CD4-positive, alpha-beta T cell treated with Interleukin-17A for 1 hour (primary cell): Measurements from ENCODE around the gene CD48.
A peak's percentile ranks its signal among the peaks of the same experiment; 100 is the strongest.

ENCODE experiments used
- DNase-seq: peaks from one replicate; pipeline ENCODE4 v3.0.0-alpha.2; 2020

CD48 gene

DNA sequence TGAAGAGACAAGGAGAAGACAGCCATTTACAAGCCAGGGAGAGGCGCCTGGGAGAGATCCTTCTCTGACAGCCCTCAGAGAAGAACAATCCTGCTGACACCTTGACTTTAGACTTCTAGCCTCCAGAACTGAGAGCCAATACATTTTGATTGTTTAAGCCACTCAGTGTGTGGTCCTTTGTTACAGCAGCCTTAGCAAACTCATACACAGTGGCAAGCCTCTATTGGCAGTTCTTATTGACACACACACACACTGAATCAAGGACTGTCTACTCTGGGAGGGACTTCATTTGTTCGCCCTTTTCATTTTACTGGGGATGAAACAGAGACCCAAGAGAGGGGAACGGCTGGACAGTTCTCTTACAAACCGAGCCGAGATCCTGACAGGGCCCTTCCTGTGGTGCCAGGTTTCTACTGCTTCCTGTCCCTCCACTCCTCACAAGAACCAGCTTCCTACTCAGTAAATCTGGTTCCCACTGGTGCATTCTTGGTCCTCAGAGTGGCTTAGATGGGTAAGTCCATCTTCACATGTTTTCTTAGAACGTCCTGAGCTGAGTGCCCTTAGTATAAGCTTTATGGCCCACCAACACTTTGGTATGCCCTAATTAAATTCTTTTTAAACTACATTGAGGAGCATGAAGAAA lies 79.5 kb downstream of the CD48 start:
- DNase-seq = no peak

DNA sequence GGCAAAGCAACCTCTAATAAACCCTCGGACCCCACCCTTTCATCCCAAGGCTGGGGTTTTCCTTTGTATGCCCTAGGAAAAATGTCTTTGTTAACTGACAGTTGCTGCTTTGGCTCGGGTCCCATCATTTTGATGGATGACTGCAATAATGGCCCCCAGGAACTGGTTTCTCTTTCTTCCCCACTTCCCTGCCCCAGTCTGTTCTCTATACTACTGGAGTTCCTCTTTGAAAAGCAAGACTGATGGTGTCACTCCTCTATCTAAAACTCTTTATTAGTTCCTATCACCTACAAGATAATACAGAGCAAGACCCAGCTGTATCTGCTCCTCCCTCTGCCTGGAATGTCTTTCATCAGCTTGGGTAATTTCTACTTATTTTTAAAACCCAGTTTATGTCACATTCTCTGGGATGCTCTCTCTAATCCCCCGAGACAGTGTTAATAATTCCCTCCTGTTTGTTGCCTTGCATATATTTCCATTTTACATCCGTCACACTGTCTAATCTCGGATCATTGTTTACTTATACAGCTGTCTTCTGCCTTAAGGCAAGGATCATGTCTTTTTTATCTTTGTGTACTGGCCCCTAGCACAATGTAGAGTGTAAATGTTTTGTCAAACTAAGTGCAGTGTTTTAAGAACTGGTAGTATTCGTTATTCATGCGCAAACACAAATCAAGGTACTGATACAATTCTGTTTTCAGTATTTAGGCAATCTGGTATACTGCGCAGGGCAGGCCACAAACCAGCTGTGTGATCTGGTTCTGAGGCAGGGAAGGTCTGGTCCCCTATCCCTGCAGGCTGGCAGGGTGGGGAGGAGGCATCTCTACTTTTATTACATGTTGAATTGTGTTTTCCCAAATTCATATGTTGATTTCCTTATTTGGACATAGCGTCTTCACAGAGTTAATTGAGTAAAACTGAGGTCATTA lies 80.8 kb downstream of the CD48 start:
- no peak for DNase-seq

DNA sequence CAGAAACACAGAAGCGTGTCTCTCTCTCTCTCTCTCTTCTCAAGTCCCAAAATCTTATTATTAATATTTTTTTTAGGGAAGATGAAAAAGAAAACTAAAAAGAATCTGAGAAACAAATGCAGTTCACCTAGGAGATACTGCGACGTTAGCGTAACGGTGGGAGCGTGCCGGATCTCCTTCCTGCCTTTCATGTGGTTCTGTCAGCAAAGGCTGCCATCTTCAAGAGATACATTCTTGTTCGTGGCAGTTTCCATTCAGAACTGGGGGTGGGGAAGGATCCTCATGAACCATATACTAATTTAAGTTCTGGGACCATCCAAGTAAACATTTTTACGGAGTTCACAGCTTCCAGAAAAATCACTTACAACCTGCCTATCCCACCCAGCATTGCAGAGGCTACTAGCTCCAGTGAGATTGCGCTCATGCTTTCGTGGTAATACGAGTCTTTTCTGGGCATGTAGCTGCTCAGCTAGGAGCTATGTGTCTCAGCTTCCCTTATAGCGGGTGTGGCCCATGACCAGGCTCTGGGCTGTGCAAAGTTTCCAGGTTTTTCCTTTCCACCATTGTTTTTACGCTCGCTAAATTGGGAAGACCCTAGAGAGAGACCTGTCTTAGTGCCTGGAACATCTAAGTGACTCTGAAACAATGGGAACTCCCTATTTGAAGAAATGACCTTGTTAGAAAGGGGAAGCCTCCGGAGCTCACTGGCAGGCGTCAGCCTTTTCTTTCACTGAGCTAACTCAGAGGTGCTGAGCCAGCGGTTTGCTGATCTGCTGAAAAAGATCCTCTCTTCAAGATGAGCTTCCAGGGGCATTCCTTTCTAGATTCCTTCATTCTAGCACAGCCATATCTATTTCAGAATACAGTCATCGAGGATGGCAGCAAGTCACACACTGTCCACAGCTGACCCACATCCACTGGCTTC lies 82.1 kb downstream of the CD48 start:
- DNase-seq = peak; percentile 88

DNA sequence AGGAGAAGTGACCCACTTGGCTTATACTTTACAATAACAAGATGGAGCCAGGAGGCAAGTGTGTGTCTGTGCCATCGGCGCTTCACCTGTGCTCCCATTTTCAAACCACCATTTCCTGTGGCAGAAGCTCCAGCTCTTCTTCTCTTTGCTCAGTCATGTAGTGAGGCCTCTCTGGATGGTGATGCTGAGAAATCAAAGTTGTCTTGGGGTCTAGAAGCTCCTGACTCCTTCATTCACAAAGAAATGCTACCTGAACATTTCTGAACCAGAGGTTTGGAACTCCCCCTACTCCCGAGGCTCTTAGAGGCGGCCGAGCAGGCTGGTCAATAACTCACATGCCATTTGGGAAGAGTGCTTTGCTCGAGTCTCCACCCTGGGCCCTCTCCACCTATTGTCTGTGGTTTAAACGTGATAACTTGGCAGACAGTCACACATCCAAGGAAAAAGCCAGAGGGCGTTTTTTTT lies 82.8 kb downstream of the CD48 start:
- DNase-seq = peak; percentile 62
